BJ (cell line): Measurements from ENCODE around the gene NNAT. TPM values are rescaled to one million over a fixed set of nuclear protein-coding genes. Genes with fewer than 3 reads are reported as not detected.

Experiments used
- CTCF ChIA-PET: fragments of 350-600 bp; formaldehyde crosslinking; extraction: SDS; loops from one replicate; lab custom pipeline; 2021; ENCODE audit warnings: antibody characterized with exemption, inconsistent platforms; lab: Yijun Ruan, JAX
- POLR2A ChIA-PET: fragments of 300-600 bp; sonication (Branson Sonifier 250); formaldehyde crosslinking; extraction: SDS; loops from one replicate; lab custom pipeline; 2021; ENCODE audit warnings: antibody characterized with exemption; lab: Charles Lee
- DNase-seq: peaks from one replicate; pipeline ENCODE4 v3.0.0-alpha.2; 2011; ENCODE audit warnings: low read depth
- H3K27me3 ChIP-seq: 2 replicates; pipeline ENCODE4 v1.6.0; 2011; ENCODE audit warnings: low read length; ENCODE audit not compliant: control insufficient read depth, insufficient read depth
- H3K36me3 ChIP-seq: 2 replicates; pipeline ENCODE4 v1.5.1; 2011; ENCODE audit warnings: low read length; ENCODE audit not compliant: control insufficient read depth, insufficient read depth
- H3K4me3 ChIP-seq: 2 replicates; pipeline ENCODE4 v1.5.1; 2011; ENCODE audit warnings: low read depth, mild to moderate bottlenecking, control low read depth, low read length
- polyA plus RNA-seq: library from polyadenylated mRNA; depleted of rRNA; stranded (reverse); fragments of >200 nt; gene quantifications from 2 replicates; pipeline ENCODE4 v1.2.3, GENCODE V29; 2011
- TF ChIP-seq, protein P1 (sequence below): IDR thresholded peaks from 2 replicates; pipeline ENCODE4 v1.5.1; 2011; ENCODE audit warnings: low read depth, mild to moderate bottlenecking, control low read depth, inconsistent platforms, low read length, moderate library complexity; ENCODE audit not compliant: insufficient read depth

Gene NNAT
- polyA plus RNA-seq, 1 experiment, result not detected

GRCh38 chr20:37526238-37526838 is 5.3 kb downstream of the NNAT start:
- no peaks in the 10 kb centered on the region for H3K27me3 ChIP-seq
- DNase-seq, result no peak
- no peaks in the 10 kb centered on the region for H3K36me3 ChIP-seq
- ChIA-PET CTCF (interaction anchor here (1.7 kb wide), 1 partner anchor 141 kb away, joined by 4 read pairs; no protein-coding TSS in a partner anchor), POLR2A (no interaction called here)
- TF ChIP-seq, protein P1, sequence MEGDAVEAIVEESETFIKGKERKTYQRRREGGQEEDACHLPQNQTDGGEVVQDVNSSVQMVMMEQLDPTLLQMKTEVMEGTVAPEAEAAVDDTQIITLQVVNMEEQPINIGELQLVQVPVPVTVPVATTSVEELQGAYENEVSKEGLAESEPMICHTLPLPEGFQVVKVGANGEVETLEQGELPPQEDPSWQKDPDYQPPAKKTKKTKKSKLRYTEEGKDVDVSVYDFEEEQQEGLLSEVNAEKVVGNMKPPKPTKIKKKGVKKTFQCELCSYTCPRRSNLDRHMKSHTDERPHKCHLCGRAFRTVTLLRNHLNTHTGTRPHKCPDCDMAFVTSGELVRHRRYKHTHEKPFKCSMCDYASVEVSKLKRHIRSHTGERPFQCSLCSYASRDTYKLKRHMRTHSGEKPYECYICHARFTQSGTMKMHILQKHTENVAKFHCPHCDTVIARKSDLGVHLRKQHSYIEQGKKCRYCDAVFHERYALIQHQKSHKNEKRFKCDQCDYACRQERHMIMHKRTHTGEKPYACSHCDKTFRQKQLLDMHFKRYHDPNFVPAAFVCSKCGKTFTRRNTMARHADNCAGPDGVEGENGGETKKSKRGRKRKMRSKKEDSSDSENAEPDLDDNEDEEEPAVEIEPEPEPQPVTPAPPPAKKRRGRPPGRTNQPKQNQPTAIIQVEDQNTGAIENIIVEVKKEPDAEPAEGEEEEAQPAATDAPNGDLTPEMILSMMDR, result no peak
- peak overlapping the region; percentile 94 for H3K4me3 ChIP-seq

DNA sequence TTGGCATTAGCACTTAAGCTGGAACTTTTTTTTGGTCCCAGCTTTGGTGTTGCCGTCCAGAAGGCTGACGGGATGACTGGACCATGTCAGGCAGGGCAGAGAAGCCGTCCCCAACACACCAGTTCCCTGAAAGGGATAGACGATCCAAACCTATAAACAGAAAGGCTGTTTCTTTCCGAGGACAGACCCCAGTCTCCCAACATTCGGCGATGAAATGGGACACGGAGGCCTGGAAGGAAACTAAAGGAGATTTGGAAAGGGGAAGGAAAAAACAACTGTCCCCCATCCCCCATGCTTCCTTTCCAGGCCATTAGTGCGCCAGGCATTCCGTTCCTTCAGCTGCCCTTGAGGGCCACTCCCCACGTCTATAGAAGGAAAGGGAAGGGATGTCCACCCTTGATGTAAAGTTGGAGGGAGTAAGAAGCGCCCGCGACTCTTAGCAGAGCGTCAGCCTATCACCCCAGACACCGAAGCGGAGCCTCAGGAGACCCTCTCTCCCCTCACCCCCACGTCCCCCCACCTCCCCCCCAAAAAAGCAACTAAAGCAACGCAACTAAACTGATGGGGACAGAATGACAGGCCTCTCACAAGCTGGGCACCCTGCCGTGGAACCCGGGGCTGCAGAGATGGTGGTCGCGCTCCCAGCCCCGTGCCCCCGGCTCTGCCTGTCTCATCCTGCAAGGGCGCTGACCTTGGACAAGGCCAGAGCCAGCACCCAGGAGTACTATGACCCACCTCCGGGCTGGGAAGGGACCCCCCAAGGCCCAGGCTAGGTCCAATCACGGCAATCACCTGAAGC is 6.0 kb downstream of the NNAT start:
- POLR2A ChIA-PET, result interaction anchor here (0.7 kb wide), 1 partner anchor 337 kb away, joined by 5 read pairs; no protein-coding TSS in a partner anchor
- CTCF ChIA-PET, result interaction anchor here (1.6 to 1.7 kb wide), 2 partner anchors 15 to 142 kb away, joined by 3 to 4 read pairs; no protein-coding TSS in a partner anchor
- TF ChIP-seq, protein P1, result no peak
- peak overlapping the region; percentile 94 for H3K4me3 ChIP-seq
- no peaks in the 10 kb centered on the region for H3K27me3 ChIP-seq
- H3K36me3 ChIP-seq, result no peaks in the 10 kb centered on the region
- no peak for DNase-seq

DNA sequence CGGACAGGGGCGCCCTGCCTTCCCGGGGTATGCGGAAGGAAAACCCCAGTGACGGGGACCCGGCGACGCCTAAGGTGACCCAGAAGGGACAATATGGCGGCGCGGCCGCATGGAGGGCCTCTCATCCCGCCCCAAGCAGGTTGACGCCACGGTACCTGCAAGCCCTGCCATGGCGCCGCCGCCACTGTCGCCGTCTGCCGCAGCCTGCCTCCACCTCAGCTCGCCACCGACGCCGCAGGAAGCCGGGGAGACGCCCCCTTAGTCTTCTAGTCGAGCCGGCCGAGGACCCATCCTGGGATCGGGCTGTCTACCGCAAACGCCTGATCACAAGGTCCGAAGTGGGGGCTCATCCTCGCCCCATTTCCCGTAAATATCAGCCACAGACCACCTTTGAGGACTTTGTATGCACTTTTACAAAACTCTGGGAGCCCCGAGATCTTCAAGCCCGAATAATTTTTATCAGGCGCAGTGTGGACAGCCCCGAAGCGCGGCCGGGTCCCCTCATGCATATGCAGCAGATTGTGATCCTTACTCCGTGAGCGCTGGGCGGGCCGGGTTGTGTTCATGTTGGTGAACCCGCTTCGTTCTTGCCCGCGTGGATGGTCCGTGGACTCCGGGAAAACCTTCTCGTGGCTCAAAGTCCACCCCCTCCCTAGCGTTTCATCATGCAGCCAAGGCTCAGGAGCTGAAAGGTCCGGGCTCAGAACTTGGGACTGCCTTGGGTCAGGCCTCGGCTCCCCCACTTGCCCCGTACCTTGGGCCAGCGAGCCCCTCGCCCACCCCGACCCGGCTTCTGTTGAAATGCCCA is 6.8 kb downstream of the NNAT start, which contains the start of gene BLCAP:
Gene BLCAP, minus strand, starts transcription at position 239 of the 808 bp plus-strand sequence. CDS start 8,702 bp downstream, outside the sequence.
- CTCF ChIA-PET, result interaction anchor here (0.6 to 1.7 kb wide), 5 partner anchors 16 to 289 kb away, joined by 3 to 5 read pairs (median 3); no protein-coding TSS in a partner anchor
- Histone ChIP-seq H3K36me3 (no peaks in the 10 kb centered on the region), H3K4me3 (peak within 1 kb of the TSS; percentile 94), H3K27me3 (no peaks in the 10 kb centered on the region)
- TF ChIP-seq, protein P1, result no peak
- POLR2A ChIA-PET, result no interaction called here
- no peak for DNase-seq

DNA sequence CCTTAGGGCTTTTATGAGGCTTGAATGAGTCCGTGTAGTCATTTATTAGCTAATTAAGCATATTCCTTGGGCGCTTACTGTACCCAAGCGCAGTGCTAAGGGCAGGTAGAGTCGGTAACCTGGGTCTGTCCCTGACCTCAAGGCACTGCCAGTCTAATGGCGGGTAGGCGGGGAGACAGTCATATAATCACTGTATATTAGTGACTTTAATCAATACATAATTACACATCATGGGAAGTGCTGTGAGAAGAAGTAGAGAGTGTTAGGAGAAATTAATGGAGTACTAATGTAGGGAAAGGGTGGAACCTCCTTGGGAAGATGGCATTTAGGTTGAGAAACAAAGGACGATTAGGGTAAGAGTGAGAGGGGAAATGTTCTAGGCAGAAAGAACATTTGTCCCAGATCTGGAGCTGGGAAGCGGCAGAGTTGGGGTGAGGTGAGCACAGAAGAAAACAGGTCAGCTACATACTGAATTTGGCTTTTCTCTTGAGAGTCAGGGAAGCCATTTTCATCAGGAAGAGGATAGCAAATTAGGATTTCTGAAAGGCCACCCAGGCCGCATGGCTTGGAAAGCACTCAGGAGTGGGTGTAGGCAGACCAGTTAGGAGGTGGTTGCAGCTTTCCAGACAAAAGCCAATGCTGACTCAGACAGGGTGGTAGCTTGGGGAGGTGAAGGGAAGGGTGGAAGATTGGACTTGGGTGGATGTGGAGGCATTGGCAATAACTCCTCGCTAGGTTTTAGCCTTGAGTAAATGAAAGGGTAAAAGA is 7.6 kb downstream of the NNAT start:
- TF ChIP-seq, protein P1, result no peak
- DNase-seq, result no peak
- Histone ChIP-seq H3K4me3 (peak overlapping the region; percentile 94), H3K27me3 (no peaks in the 10 kb centered on the region), H3K36me3 (no peaks in the 10 kb centered on the region)
- POLR2A ChIA-PET, result no interaction called here
- CTCF ChIA-PET, result interaction anchor here (1.1 to 1.6 kb wide), 5 partner anchors 17 to 307 kb away, joined by 3 to 5 read pairs (median 3); no protein-coding TSS in a partner anchor
